Left lung (tissue), 10 donors: ENCODE data around the gene CXCL1. TPM values are rescaled to one million over a fixed set of nuclear protein-coding genes. Genes with fewer than 3 reads are reported as not detected.
A peak's percentile ranks its signal among the peaks of the same experiment; 100 is the strongest.

Experiments
- ATAC-seq: fragments of 200-7000 bp; cut with Tn5 transposase; one replicate; pipeline ENCODE4 v1.9.1; 2020; ENCODE audit warnings: moderate library complexity
- DNase-seq, 4 donors: peaks; one replicate each; pipeline ENCODE4 v3.0.0-alpha.2; 2013 to 2020
- H3K27ac ChIP-seq, 2 donors: fragments of 200-600 bp; sonication (generic) in 1 of 2; one replicate each; pipeline versions ENCODE4 v1.5.0 to v1.8.0; 2020 to 2021
- H3K27me3 ChIP-seq, 2 donors: fragments of 200-600 bp; sonication (generic) in 1 of 2; one replicate each; pipeline versions ENCODE4 v1.5.0 to v1.8.0; 2020 to 2021
- H3K36me3 ChIP-seq, 2 donors: fragments of 200-600 bp; sonication (generic) in 1 of 2; one replicate each; pipeline versions ENCODE4 v1.5.0 to v1.8.0; 2020 to 2021
- H3K4me1 ChIP-seq, 2 donors: fragments of 200-600 bp; one replicate each; pipeline ENCODE4 v1.8.0; 2021
- H3K4me3 ChIP-seq, 2 donors: fragments of 200-600 bp; sonication (generic) in 1 of 2; one replicate each; pipeline versions ENCODE4 v1.5.0 to v1.8.0; 2020 to 2021; ENCODE audit warnings: mild to moderate bottlenecking in 1 of 2
- H3K9me3 ChIP-seq, 2 donors: fragments of 200-600 bp; sonication (generic) in 1 of 2; one replicate each; pipeline versions ENCODE4 v1.5.0 to v1.8.0; 2020 to 2021
- intact Hi-C, 2 donors: fragments of 100-400 bp; cut with DNase I; formaldehyde crosslinking; loops; one replicate each; pipeline versions ENCODE4 v1.11.2 to v1.14.2; 2022
- polyA plus RNA-seq, 6 donors: library from polyadenylated mRNA; unstranded; fragments of 120-200 nt; gene quantifications; one replicate each; pipeline ENCODE4 v1.2.1, GENCODE V29; 2013; ENCODE audit not compliant: insufficient read length in 6 of 6
- total RNA-seq, 2 donors: library from RNA; stranded (reverse); fragmentation: NEBNext Ultra II Directional; extraction: Animal tissue kit (Norgen Biotek cat#: 25700); gene quantifications; one replicate each; pipeline ENCODE4 v1.2.1, GENCODE V29; 2021
- TF ChIP-seq, protein P1 (sequence below), 2 donors: fragments of 200-600 bp; sonication (generic) in 1 of 2; IDR thresholded peaks; one replicate each; pipeline versions ENCODE4 v1.5.0 to v1.8.0; 2021; ENCODE audit warnings: antibody characterized with exemption in 2 of 2
- donor health status: DM: no; HTN: yes; CAD: no.
- donor health status: DM: no; HTN: no; CAD: no.

CXCL1 gene
- total and polyA plus RNA-seq, 8 donors, result 0.83 to 39.0 (median 2.2) TPM

DNA sequence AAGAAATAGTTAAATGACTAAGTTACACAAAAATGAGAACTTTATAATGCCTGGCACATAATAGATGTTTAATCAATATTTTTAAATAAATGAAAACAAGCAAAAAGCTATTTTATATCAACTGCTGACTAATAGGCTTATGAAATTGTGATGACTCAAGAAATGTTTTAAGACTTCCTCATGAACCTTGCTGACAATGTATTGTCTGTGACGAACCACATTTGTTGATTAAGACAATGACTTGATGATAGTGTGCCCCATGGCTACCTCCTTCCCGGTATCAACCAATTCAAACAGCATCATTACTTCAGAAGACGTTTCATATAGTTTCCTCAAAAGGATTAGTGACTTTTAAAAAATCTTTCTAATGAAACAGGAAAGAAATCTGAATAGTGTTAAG is 24.8 kb upstream of the CXCL1 start:
- no peak for DNase-seq
- intact Hi-C loops, result no loop called here
- H3K27ac ChIP-seq, result peak overlapping the region in 1 of 2 donors; percentile 66
- H3K9me3 ChIP-seq, result no peaks in the 10 kb centered on the region
- H3K4me1 ChIP-seq, result peaks cover 0 to 37% of the 10 kb centered on the region in 2 donors
- ATAC-seq, result no peak
- TF ChIP-seq, protein P1, sequence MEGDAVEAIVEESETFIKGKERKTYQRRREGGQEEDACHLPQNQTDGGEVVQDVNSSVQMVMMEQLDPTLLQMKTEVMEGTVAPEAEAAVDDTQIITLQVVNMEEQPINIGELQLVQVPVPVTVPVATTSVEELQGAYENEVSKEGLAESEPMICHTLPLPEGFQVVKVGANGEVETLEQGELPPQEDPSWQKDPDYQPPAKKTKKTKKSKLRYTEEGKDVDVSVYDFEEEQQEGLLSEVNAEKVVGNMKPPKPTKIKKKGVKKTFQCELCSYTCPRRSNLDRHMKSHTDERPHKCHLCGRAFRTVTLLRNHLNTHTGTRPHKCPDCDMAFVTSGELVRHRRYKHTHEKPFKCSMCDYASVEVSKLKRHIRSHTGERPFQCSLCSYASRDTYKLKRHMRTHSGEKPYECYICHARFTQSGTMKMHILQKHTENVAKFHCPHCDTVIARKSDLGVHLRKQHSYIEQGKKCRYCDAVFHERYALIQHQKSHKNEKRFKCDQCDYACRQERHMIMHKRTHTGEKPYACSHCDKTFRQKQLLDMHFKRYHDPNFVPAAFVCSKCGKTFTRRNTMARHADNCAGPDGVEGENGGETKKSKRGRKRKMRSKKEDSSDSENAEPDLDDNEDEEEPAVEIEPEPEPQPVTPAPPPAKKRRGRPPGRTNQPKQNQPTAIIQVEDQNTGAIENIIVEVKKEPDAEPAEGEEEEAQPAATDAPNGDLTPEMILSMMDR (IDR thresholded peaks at IDR 0.05), result no peak
- H3K27me3 ChIP-seq, result no peaks in the 10 kb centered on the region
- H3K4me3 ChIP-seq, result no peak overlapping the region
- no peaks in the 10 kb centered on the region for H3K36me3 ChIP-seq

DNA sequence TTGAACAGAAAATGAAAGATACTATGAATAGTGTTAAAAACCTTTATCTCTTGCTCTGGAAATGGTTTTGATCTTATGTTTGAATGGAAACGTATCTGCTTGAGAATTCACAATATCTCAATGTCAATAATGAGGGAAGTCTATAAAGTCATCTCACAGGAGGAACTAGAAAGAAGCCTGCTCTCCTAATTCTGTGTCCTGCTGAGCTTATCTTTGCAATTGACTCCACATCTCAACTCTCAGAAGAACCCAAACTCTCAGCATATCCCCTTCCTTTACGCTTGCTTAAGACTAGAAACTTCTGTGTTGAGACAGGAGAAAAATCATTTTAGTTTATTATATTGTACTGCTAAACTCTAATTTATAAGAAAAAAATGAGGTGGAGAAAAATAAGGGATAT is 24.4 kb upstream of the CXCL1 start:
- Histone ChIP-seq H3K27ac (peak overlapping the region in 1 of 2 donors; percentile 66), H3K4me1 (peaks cover 0 to 37% of the 10 kb centered on the region in 2 donors), H3K27me3 (no peaks in the 10 kb centered on the region), H3K4me3 (no peak overlapping the region), H3K9me3 (no peaks in the 10 kb centered on the region), H3K36me3 (no peaks in the 10 kb centered on the region)
- intact Hi-C loops, result no loop called here
- TF ChIP-seq, protein P1 (IDR thresholded peaks at IDR 0.05), result no peak
- DNase-seq, result no peak
- ATAC-seq, result no peak

DNA sequence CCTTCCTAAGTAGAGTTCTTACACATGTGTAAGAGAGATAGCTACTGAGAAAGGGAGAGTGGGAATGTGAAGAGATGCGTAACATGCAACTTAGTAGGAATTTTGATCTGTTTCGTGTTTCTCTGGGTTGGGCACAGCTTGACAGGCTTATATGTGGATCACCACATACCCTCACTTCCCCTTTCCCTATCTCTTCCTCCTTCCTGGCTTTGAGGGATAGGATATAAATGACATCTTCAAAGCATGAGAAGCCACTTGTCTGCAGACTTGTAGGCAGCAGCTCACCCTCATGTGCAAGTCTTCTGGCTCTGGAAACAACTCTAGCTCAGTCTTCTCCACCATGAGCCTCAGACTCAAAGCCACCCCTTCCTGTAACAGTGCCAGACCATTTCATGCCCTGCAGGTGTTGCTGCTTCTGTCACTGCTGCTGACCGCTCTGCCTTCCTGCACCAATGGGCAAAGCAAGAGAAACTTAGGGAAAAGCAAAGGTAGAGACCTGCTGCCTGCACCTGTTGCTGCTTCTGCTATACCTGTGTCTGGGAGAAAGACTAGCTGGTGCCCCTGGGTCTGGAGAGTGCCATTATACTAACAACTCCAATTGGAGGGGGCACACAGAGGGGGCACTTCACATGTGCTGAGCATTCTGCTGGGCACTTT is 21.5 kb upstream of the CXCL1 start:
- H3K36me3 ChIP-seq, result no peaks in the 10 kb centered on the region
- no peaks in the 10 kb centered on the region for H3K9me3 ChIP-seq
- H3K4me1 ChIP-seq, result peaks cover 0 to 42% of the 10 kb centered on the region in 2 donors
- no peak for DNase-seq
- no peaks in the 10 kb centered on the region for H3K27me3 ChIP-seq
- no peak overlapping the region for H3K4me3 ChIP-seq
- H3K27ac ChIP-seq, result peak overlapping the region in 1 of 2 donors; percentile 3
- TF ChIP-seq, protein P1 (IDR thresholded peaks at IDR 0.05), result no peak
- ATAC-seq, result peak; percentile 39
- intact Hi-C loops, result no loop called here

DNA sequence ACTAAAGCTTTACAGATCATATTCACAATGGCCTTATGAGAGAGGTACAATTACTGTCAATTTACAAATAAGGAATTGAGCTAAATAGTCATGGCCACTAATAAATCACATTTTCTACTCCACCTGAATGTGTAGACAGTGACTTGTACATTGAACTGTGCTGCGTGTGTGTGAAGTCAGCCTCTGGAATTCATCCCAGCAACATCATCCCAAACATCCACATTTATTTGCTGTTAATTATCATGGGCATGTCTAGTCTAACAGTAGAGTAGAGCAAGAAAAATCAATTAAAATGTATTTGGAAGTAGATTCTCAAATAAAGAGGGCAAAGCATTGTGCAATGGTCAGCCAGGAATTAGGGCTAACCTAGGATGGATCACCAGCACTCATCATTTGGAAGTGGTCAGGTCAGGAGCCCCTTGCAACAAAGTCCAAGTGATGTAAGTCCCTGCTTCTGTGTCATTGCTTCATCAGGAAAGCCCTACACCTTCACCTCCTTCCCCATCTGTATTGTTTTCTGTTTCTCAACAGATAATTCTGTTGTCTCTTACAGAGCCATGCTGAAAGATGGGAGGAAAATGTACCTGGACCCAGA is 20.9 kb upstream of the CXCL1 start:
- Histone ChIP-seq H3K9me3 (no peaks in the 10 kb centered on the region), H3K4me3 (no peak overlapping the region), H3K36me3 (no peaks in the 10 kb centered on the region), H3K4me1 (peaks cover 0 to 42% of the 10 kb centered on the region in 2 donors), H3K27ac (no peak overlapping the region), H3K27me3 (peaks cover 0 to 5% of the 10 kb centered on the region in 2 donors)
- TF ChIP-seq, protein P1 (IDR thresholded peaks at IDR 0.05), result no peak
- ATAC-seq (no peak), DNase-seq (no peak)
- intact Hi-C loops, result no loop called here

DNA sequence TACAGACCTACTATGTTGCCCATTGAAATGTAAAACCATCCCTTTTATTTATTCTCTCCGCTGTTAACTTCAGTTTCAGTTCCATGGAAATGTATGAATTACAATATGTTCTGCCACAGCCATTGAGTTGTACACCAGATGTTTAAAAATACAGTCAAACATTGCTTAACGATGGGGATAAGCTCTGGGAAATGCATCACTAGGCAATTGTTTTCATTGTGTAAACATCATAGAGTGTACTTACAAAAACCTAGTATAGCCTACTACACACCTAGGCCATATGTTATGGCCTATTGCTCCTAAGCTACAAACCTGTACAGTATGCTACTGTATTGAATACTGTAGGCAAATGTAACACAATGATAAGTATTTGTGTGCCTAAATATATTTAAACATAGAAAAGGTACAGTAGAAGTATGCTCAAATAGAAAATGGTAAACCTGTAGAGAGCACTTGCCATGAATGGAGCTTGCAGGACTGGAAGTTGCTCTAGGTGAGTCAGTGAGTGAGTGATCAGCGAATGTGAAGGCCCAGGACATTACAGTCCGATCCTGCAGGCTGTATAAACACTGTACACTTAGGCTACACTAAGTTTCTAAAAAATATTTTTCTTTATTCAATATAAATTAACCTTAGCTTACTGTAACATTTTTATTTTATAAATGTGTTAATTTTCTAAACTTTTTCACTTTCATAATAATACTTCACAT is 18.8 kb upstream of the CXCL1 start:
- Histone ChIP-seq H3K36me3 (no peaks in the 10 kb centered on the region), H3K27me3 (peaks cover 0 to 11% of the 10 kb centered on the region in 2 donors), H3K27ac (no peak overlapping the region), H3K4me1 (peaks cover 0 to 29% of the 10 kb centered on the region in 2 donors), H3K9me3 (no peaks in the 10 kb centered on the region), H3K4me3 (no peak overlapping the region)
- TF ChIP-seq, protein P1 (IDR thresholded peaks at IDR 0.05), result no peak
- DNase-seq, result no peak
- intact Hi-C loops, result no loop called here
- ATAC-seq, result peak; percentile 41
